NCI-H460 (cell line): Measurements from ENCODE around the gene C5AR2. TPM values are rescaled to one million over a fixed set of nuclear protein-coding genes. Genes with fewer than 3 reads are reported as not detected.
"Not testable (repeated sequence)": the region's sequence is repeated elsewhere in the genome, so short reads cannot be mapped to it uniquely, and the experiment has no call there.

Experiments used
- DNase-seq: peaks from one replicate; pipeline ENCODE4 v3.0.0-alpha.2; 2016; ENCODE audit warnings: low read depth; ENCODE audit errors: extremely low read depth
- total RNA-seq: library from RNA; depleted of rRNA; stranded (reverse); fragments of >200 nt; shearing (Covaris generic); gene quantifications from 2 replicates; pipeline ENCODE4 v1.2.3, GENCODE V29; 2014

The C5AR2 gene
- total RNA-seq, 1 experiment from 2014 or later = not detected

GRCh38 chr19:47357788-47358680 lies 26.1 kb downstream of the C5AR2 start:
- no peak for DNase-seq

GRCh38 chr19:47358936-47359335 lies 27.0 kb downstream of the C5AR2 start:
- no peak for DNase-seq

- DNase-seq = no peak
Observed at GRCh38 chr19:47362321-47362720, 30.3 kb downstream of the C5AR2 start.

- no peak for DNase-seq
Observed at GRCh38 chr19:47363758-47364531, 32.0 kb downstream of the C5AR2 start.

GRCh38 chr19:47365455-47365854 lies 33.5 kb downstream of the C5AR2 start:
- DNase-seq = not testable (repeated sequence)

DNA sequence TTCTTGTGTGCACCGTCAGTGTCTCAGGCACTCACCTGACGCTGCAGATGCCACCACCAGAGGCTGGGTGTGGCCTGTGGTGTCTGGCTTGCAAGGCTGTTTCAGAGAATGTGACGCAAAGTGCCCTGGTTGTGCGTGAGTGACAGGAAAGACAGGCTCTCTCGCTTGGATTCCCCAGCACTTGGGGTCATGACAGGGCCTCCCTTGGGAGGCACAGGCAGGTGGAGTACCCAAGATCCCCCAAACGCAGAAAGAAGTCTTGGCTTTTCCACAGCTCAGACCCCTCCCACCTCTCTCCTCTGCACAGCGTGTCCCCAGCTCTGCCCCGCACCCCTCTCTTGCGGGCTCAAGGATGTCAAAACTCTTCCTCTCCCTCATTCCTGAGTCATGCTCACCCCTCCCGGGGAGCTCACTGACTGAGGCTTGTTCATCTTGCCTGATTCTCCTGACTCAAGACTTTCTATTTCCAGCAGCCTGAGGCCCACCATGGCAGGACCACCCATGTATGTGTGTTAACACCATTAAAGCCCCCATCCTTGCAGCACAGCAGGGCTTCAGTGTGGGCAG lies 38.2 kb downstream of the C5AR2 start:
- peak; percentile 27 for DNase-seq

- no peak for DNase-seq
Observed at GRCh38 chr19:47371261-47371660, 39.3 kb downstream of the C5AR2 start.

GRCh38 chr19:47372603-47373002 lies 40.6 kb downstream of the C5AR2 start:
- no peak for DNase-seq

- DNase-seq = no peak
Observed at GRCh38 chr19:47373246-47374240, 41.6 kb downstream of the C5AR2 start.

DNA sequence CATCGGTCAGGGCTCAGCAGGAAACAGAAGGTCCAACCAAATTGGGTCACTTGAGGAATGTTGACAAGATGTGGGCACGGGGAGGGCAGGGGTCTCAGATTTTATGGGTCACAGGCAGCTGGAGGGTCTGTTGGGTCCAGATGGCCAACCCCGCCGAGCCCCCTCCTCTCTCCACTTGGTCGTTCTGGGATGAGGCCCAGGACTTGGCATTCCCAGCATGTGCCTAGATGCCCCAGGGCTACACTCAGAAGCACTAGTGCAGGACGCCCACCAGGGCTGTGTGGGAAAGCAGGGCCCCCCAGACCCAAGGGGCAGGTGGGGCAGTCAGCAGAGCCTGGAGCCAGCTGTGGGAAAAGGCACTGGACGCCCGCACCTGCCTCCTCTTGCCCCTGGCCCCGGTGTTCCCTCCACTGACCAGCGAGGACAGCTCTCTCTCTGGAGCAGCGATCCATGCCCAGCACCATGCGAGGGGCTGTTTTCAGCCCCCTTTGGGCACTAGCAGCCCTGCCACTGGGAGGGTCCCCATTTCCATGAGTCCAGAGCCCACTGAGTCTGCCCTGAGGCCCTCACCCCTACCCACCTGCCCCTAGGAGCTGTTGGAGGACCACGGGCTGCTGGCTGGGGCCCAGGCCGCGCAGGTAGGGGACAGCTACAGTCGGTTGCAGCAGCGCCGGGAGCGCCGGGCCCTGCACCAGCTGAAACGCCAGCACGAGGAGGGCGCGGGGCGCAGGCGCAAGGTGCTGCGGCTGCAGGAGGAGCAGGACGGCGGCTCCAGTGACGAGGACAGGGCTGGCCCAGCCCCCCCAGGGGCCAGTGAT lies 43.1 kb downstream of the C5AR2 start:
- no peak for DNase-seq

GRCh38 chr19:47375694-47376588 lies 44.0 kb downstream of the C5AR2 start:
- no peak for DNase-seq

DNA sequence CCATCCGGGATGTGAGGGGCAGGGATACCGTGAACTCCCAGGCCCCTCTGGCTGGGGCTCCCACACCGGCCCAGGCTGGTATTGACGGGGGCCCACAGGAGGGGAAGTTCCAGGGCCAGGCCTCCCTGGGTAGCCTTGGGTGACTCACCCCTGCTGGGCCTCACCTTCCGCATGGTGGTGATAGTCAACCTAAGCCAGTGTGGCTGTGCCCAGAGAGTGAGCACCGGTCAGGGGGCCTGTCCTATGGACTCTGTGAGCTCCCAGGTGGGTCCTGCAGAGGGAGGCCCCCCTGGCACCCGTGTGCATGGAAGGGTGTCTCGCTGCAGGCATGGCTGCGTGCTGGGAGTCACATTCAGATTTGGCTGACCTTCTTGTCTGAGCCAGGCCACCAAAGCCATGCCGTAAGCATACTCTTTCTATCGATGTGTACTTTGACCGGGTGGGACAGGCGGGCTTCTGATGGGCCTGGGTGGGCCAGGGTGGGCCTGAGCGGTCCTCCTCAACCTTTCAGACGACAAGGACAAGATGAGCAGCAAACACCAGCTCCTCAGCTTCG lies 44.7 kb downstream of the C5AR2 start:
- no peak for DNase-seq

DNA sequence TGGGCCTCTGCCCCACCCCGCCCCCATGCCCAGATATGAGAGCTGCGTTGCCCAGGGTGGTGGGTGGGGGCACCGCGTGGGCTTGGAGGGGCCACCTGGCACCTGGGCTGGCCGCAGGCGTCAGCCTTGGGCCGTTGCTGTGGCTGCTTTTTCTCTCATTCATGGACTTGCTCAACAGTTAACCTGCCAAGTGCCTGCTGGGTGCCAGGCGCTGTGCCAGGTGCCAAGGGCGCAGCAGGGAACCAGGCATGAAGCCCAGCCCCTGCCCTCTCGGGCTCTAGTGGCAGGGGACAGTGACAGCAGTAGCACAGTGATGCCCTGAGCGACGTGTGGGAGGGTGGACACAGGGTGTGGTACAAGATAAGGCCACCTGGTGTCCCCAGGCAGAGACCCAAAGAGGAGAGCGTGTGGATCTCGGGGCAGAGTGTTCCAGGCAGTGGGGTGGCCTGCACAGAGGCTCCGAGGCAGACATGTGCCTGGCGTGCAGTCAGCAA lies 45.3 kb downstream of the C5AR2 start:
- DNase-seq = no peak

DNA sequence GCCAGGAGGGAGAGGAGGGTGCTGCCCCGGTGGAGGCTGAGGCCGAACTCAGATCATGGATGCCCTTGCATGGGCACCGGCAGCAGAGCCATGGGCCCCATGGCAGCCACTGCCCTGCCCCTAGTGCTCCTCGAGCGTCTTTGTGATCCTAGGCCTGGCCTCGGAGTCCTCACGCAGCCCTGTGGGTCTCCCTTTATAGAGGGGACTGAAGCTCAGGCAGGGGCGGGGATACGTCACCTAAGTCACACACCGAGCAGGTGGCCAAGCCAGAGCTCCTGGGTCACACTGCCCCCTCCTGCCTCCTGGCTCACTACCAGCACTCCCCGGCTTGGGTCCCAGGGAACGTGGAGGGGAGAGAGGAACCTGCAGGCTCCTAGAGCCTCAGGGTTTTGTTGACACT lies 45.8 kb downstream of the C5AR2 start:
- no peak for DNase-seq

- no peak for DNase-seq
Observed at GRCh38 chr19:47378246-47378645, 46.3 kb downstream of the C5AR2 start.

DNA sequence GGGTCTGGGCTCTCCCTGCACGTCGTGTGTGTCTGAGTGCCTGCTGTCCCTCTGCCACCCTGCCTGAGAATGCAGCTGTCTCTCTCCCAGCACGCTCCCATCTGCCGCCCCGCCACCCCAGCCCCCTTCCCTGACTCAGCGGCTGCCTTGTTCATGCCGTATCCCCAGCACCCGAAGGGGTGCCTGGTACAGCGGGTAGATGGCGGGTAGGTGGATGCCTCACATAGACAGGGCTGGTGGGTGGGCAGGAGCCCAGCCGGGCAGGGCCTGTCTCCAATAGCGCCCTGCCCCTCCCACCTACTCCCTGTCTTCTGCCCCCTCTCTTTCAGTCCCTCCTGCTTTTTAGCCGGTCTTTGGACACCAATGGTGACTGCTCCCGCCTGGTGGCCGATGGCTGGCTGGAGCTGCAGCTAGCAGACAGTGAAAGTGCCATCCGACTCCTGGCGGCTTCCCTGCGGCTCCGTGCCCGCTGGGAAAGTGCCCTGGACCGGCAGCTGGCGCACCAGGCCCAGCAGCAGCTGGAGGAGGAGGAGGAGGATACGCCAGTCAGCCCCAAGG lies 47.5 kb downstream of the C5AR2 start:
- no peak for DNase-seq

GRCh38 chr19:47380559-47380958 lies 48.6 kb downstream of the C5AR2 start:
- no peak for DNase-seq

DNA sequence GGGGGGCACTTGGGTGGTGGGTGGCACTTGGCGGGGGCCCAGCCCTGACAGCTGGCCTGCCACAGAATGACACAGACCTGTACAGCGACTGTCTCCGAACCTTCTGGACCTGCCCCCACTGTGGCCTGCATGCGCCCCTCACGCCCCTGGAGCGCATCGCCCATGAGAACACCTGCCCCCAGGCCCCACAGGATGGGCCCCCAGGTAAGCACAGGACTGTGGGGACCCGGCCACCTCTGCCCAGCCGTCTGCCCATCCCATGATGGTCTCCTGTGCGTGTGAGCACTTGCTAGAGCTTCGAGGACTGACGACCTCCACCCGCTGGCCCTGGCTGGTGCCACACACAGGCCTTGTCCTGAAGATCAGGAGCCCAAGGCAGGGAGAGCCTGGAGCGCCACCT lies 49.1 kb downstream of the C5AR2 start:
- no peak for DNase-seq
